CD4-positive, alpha-beta T cell treated with Interleukin-4 for 1 hour (primary cell): ENCODE measurements around the gene TMEM248.
"Not testable (repeated sequence)": the region's sequence is repeated elsewhere in the genome, so short reads cannot be mapped to it uniquely, and the experiment has no call there.

Source experiments
- DNase-seq, 2 donors: peaks; one replicate each; pipeline ENCODE4 v3.0.0-alpha.2; 2020 to 2022

TMEM248 gene, protein sequence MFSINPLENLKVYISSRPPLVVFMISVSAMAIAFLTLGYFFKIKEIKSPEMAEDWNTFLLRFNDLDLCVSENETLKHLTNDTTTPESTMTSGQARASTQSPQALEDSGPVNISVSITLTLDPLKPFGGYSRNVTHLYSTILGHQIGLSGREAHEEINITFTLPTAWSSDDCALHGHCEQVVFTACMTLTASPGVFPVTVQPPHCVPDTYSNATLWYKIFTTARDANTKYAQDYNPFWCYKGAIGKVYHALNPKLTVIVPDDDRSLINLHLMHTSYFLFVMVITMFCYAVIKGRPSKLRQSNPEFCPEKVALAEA

DNA sequence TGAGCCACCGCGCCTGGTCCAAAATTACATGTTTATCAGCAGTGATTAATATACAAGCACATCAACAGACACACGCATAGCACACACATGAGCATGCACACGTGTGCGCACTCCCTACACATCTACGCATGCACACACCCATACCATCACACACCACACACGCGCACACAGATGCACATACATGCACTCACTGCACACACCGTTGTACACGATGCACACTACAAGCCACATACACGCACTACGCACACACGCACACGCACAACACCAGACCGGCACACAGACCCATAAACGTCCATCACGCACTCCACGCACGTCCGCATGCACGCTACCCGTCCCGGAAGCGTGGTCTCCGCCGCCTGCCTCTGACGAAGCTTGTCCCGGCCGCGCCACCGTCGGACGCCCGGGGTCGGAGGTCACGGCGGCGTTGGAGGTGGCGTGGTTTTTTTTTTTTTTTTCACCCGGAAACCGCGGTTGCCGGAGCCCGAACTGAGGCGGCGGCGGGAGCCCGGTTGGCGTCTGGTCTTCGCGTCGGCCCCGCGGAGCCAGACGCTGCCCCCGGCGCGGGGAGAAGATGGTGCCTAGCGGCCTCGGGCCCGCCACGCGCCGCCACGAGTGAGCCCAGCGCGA lies at the start of gene TMEM248:
TSS of gene TMEM248 (plus strand) at position 457 of the 627 bp plus-strand sequence. CDS start 20,641 bp downstream, outside the sequence.
- peak; percentile 90 to 91 for DNase-seq

DNA sequence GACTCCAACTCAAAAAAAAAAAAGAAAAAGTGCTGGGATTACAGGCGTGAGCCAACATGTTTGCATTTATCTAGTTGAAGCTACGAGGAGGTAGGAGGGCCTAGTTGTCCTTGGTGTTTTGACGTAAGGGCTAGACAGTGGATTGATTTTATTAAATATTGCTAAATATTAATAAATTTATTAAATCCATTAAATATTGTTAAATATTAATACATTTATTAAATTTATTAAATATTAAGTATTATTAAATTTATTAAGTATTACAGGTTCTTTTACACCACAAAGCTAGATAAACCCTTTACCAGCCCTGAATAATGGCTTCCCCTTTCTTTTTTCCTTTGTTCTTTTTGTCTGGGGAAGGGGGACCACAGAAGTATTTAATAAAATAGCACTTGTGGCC lies 47.5 kb upstream of the TMEM248 start:
- no peak for DNase-seq

- DNase-seq = no peak
Measured at GRCh38 chr7:66877577-66878300, 43.3 kb upstream of the TMEM248 start.

- DNase-seq = not testable (repeated sequence)
Measured at GRCh38 chr7:66878301-66878685, 42.7 kb upstream of the TMEM248 start.

DNA sequence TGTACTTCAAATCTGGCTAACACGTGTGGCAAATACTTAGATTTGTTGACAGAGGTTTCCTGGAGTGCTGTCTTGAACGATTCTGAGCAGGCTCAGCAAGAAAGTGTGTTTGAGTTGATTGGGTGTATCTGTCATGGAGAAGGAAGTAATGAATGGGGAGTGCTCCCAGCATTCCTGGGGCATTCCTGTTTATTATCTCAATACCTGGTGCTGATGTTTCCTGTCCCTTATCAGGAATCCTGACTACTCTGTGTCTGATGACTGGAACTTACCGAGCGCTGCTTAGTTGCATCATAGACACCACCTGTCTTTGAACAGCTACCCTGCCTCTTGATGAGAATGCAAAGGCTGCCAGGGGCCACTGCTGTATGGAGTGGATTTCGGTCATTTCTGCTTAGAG lies 41.0 kb upstream of the TMEM248 start:
- DNase-seq = no peak

GRCh38 chr7:66880577-66880976 lies 40.4 kb upstream of the TMEM248 start:
- DNase-seq = not testable (repeated sequence)

- no peak for DNase-seq
Measured at GRCh38 chr7:66883716-66884115, 37.3 kb upstream of the TMEM248 start.

DNA sequence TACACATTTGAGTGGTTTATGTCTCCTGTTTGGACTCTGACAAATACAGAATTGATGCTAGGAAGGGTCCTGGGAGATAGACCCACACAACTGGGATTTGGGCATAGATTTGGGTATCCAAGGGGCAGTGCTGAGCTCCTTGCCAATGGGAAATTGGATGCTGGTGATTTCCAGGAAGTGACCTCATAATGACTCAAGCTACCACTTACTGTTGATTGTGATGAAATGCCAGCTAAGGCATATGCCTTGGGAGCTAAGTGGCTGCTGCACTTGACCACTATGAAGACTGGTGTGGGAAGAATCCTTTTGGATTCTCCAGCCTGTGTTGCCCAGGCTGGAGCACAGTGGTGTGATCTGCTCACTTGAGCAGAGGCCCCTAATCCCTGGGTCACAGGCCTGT lies 36.5 kb upstream of the TMEM248 start:
- DNase-seq = not testable (repeated sequence)

DNA sequence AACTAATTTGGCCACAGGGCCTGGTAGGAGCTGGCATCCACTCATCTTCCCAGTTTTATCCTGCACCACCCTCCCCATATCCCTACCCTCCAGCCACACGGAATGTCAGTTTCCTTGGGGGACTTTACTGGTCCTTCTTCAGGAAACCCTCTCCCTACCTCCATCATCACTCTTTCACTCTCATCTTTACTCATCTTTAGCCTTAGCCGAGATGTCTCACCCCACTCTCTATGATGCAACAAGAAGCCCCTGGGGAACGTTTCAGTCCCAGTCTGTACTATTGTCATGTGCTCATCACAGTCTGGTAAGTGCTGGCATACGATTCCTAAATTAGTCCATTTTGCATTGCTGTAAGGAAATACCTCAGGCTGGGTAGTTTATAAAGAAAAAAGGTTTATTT lies 34.9 kb upstream of the TMEM248 start:
- no peak for DNase-seq

DNA sequence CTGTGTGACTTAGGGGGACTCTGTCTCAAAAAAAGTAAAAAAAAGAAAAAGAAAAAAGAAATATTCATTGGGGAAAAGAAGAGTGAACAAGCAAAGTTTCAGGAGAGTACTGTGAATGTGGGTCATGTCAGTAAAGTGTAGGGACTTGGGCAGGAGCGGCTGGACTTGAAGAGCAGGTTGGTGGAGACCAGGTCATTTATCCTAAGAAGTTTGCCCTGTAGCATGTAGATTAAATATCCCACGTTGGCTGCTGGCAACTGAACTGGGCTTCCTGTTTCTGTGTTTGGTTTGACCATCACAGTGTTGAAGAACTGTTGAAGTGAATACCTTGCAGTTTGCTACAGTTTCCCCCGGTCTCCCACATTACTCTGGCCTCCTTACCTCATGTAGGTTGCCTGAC lies 32.8 kb upstream of the TMEM248 start:
- not testable (repeated sequence) for DNase-seq

GRCh38 chr7:66894463-66895080 lies 26.5 kb upstream of the TMEM248 start:
- DNase-seq = peak in 1 of 2 donors; percentile 16

DNA sequence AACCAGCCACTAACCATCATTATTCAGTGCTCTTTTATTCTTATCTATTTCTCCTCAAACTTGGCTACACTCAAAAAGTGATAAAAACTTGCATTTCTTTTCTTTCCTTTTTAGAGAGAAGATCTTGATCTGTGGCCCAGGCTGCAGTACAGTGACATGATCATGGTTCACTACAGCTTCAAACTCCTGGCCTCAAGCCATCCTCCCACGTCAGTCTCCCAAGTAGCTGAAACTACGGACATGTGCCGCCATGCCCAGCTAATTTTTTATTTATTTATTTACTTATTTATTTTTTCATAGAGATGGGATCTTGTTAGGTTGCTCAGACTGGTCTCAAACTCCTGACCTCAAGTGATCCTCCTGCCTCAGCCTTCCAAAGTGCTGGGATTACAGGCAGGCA lies 24.6 kb upstream of the TMEM248 start:
- no peak for DNase-seq

- DNase-seq = no peak
Measured at GRCh38 chr7:66899552-66900280, 21.3 kb upstream of the TMEM248 start.

DNA sequence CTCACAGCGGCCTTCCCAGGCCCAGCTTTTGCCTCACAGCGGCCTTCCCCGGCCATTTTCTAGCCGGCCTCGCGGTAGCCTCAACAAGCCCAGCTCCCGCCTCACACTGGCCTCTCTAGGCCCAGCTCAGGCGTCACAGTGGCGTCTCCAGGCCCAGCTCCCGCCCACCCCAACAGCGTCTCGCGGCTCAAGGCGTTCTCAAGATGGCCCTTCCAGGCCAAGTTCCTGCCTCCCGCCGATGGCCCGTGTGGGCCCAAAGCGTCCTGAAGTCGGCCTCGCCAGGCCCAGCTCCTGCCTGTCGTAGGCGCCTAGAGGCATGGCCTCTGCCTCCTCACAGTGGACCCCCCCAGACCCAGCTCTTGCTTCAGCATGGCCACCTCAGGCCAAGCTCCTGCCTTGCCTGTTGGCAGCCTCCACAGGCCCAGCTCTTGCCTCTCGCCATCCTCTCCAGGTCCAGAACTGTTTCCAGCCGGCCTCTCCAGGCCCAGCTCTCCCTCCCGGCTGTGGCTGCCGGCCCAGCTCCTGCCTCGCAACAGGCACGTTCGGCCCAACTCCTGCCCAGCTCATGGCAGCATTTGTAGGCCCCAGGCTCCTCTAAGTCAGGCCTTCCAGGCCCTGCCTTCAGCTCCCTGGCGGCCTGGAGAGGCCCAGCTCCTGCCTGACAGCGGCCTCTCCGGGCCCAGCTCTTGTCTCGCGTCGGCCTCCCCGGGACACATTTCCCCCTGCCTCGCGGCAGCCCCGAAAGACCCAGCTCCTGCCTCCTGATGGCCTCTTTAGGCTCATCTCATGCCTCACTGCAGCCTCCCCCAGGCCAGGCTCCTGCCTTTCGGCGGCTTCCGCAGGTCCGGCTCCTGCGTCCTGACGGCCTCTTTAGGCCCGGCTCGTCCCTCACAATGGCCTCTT lies 18.8 kb upstream of the TMEM248 start:
- no peak for DNase-seq

GRCh38 chr7:66902844-66903180 lies 18.2 kb upstream of the TMEM248 start:
- DNase-seq = no peak

- no peak for DNase-seq
Measured at GRCh38 chr7:66903360-66904062, 17.5 kb upstream of the TMEM248 start.

DNA sequence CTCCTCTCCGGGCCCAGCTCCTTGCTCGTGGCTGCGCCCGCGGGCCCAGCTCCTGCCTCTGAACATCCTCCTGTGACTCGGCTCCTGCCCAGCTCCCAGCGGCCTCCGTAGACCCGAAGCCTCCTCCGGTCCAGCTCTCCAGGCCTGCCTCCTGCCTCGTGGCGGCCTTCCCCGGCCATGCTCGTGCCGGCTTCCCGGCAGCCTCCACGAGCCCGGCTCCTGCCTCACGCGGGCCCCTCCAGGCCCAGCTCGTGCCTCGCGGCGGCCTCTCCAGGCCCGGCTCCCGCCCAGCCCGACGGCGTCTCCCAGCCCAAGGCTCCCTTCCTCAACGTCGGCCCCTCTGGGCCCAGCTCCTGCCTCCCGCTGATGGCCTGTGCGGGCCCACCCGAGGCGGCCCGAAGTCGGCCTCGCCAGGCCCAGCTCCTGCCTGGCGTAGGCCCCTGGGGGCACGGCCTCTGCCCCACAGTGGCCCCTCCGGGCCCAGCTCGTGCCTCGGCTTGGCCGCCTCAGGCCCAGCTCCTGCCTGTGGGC lies 16.9 kb upstream of the TMEM248 start:
- no peak for DNase-seq

DNA sequence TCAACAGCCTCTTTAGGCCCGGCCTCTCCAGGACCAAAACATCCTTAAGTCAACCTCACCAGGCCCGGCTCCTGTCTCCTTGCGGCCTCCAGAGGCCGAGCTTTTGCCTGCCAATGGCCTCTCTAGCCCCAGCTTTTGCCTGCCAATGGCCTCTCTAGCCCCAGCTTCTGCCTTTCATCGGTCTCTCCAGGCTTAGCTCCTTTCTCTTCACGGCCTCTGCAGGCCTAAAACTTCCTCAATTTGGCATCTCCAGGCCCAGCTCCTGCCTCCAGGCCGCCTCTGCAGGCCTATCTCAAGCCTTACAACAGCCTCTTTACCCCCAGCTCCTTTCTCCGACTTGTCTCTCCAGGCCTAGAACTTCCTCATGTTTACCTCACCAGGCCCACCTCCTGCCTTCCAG lies 15.7 kb upstream of the TMEM248 start:
- no peak for DNase-seq

- no peak for DNase-seq
Measured at GRCh38 chr7:66905689-66906088, 15.3 kb upstream of the TMEM248 start.

DNA sequence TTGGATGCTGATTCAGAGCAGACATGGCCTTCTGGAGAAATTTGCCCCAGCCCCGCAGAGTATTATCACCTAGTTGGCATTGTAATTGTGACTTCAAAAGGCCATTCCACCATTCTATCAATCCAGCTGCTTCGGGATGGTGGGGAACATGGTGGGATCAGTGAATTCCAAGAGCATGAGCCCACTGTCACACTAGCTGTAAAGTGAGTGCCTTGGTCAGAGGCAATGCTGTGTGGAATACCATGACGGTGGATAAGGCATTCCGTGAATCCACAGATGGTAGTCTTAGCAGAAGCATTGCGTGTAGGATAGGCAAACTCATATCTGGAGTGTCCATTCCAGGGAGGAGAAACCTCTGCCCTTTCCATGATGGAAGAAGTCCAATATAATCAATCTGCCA lies 13.3 kb upstream of the TMEM248 start:
- no peak for DNase-seq

DNA sequence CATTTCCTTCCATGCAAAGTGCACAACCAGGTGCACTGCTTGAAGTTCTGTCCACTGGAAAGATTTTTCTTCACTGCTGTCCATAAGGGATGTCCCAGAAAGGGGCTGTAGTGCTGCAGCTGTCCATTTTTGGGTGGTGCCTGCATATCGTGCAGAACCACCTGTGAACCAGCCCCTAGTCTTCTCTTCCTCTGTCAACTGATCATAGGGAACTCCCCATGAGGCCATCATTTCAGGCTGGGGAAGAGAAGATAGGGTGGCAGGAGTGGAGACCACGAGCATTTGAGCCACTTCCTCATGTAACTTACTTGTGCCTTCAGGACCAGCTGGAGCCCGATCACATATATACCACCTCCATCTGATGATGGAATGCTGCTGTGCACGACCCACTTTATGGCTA lies 12.4 kb upstream of the TMEM248 start:
- DNase-seq = not testable (repeated sequence)
